ENCODE data around the gene IFFO2. TPM values are rescaled to one million over a fixed set of nuclear protein-coding genes. Genes with fewer than 3 reads are reported as not detected.

Gene IFFO2
- total and polyA plus RNA-seq, 10 of the 15 experiments (the other 5 are each of a cell fraction or from before 2014, with no cell fraction given): 1.2 to 18.4 (median 6.7) TPM

- H3K27ac ChIP-seq (ENCODE audit: control insufficient read depth, insufficient read depth): no peak overlapping the region
- no peak overlapping the region for H3K4me2 ChIP-seq (ENCODE audit: control insufficient read depth, insufficient read depth)
- intact Hi-C loops (cut with micrococcal nuclease; ENCODE audit: unreplicated experiment) (loop anchor here (10.0 kb wide), 1 partner anchor 245 kb away; no protein-coding TSS in a partner anchor), in situ Hi-C loops (cut with MboI) (no loop called here)
- 61% methylated on average over 4 of the region's 4 CpGs for WGBS (ENCODE audit: insufficient coverage, insufficient replicate concordance, low lambda C conversion rate, missing lambda C conversion rate)
- ATAC-seq: no peak
- peaks cover 13% of the 10 kb centered on the region for H3K79me2 ChIP-seq (ENCODE audit: control insufficient read depth, insufficient read depth, low read length)
- H3K4me3 ChIP-seq: no peak overlapping the region
- no peaks in the 10 kb centered on the region for H3K9me3 ChIP-seq (replicated peaks; ENCODE audit: control insufficient read depth, insufficient read depth, low read length)
- H3K36me3 ChIP-seq (ENCODE audit: control insufficient read depth in 2 of 2, insufficient read depth in 2 of 2, low read length in 1 of 2): no peaks in the 10 kb centered on the region
- no peak for DNase-seq (ENCODE audit: low read depth, low spot score)
- ChIA-PET SMC1A (ENCODE audit: uncharacterized antibody, unreplicated experiment) (interaction anchor here (1.2 kb wide), 1 partner anchor 33 kb away, joined by 3 read pairs; no protein-coding TSS in a partner anchor), CTCF (interaction anchor here (11.6 kb wide), 1 partner anchor 46 kb away, joined by 117 read pairs; no protein-coding TSS in a partner anchor), RAD21 (ENCODE audit: unreplicated experiment) (interaction anchor here (0.5 to 1.5 kb wide), 2 partner anchors 32 to 83 kb away, joined by 3 to 4 read pairs; no protein-coding TSS in a partner anchor), POLR2A (no interaction called here)
- BruUV-seq (replicated peaks): no TSS peak
- FAIRE-seq: no peak
- H4K20me1 ChIP-seq (ENCODE audit: control insufficient read depth, insufficient read depth): 0 out of 2 replicates have a peak, but pooled peaks cover 2% of the 10 kb centered on the region
- no peak overlapping the region for H2AFZ ChIP-seq (ENCODE audit: control insufficient read depth, low read depth, low read length)
- H3K9ac ChIP-seq (ENCODE audit: control insufficient read depth, insufficient read depth, low read length): no peak overlapping the region
- peaks cover 1 to 3% of the 10 kb centered on the region in 2 experiments; a peak in 3 of 4 replicates for H3K27me3 ChIP-seq (replicated peaks in 1 of 2; ENCODE audit: control insufficient read depth in 2 of 2, insufficient read depth in 2 of 2, low read length in 1 of 2)
- H3K4me1 ChIP-seq (ENCODE audit: control insufficient read depth, insufficient read depth, low read length): peaks cover 16% of the 10 kb centered on the region
- TF ChIP-seq PAX8 (IDR thresholded peaks at IDR 0.05) (no peak), NFYB (IDR thresholded peaks at IDR 0.05; ENCODE audit: insufficient read depth, low read depth, low read length) (no peak), RFX5 (IDR thresholded peaks at IDR 0.05; ENCODE audit: low read depth, low read length) (no peak), PBX3 (IDR thresholded peaks at IDR 0.05; ENCODE audit: insufficient replicate concordance, low read depth, low read length) (no peak), IRF3 (IDR thresholded peaks at IDR 0.05) (no peak), E2F4 (IDR thresholded peaks at IDR 0.05; ENCODE audit: low read depth, low read length) (no peak), ZBTB4 (CRISPR knock-in tag; IDR thresholded peaks at IDR 0.05) (no peak), KDM1A (IDR thresholded peaks at IDR 0.05; ENCODE audit: borderline replicate concordance) (no peak), MEF2A (IDR thresholded peaks at IDR 0.05; ENCODE audit: insufficient read depth, low read depth, low read length) (no peak), EGR1 (IDR thresholded peaks at IDR 0.05; ENCODE audit: borderline replicate concordance in 1 of 2, low read depth in 2 of 2, low read length in 2 of 2) (no peak), TCF7 (IDR thresholded peaks at IDR 0.05; ENCODE audit: borderline replicate concordance) (no peak), ZNF207 (IDR thresholded peaks at IDR 0.05; ENCODE audit: borderline replicate concordance) (no peak), RUNX3 (IDR thresholded peaks at IDR 0.05; ENCODE audit: low read length) (no peak), NFYA (IDR thresholded peaks at IDR 0.05; ENCODE audit: borderline replicate concordance, low read depth, low read length) (no peak)
These were observed 3.1 kb upstream of the IFFO2 start for GRCh38 chr1:18959591-18959990.

All from GM12878 (cell line).